HG02840 (cell line): Measurements from ENCODE around the gene MEST.
"Not testable (repeated sequence)": the region's sequence is repeated elsewhere in the genome, so short reads cannot be mapped to it uniquely, and the experiment has no call there.

Experiments used
- ATAC-seq: cut with Tn5 transposase; IDR thresholded peaks from one replicate; pipeline ENCODE4 v1.9.1; 2021; ENCODE audit warnings: mild to moderate bottlenecking, moderate library complexity, moderate number of reproducible peaks; ENCODE audit not compliant: unreplicated experiment, low FRiP score

MEST gene

DNA sequence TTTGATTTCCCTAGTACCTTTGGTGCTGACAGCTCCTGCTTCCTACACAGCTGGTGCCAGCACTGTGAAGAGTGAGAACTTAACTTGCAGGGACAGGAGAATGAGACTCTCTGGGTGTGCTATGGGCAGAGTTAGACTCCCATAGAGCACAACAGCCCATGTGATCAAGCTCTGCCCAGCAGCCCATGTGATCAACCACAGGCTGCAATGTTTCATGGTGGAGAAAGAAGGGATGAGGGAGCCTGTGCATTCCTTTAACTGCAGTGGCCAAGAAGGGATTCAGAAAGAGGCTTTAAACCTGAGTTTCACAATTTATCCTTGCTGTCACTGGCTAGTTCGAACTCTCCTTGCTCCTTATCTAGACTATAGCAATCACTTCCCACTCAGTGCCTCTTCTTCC lies 10.0 kb upstream of the MEST start:
- no peak for ATAC-seq

DNA sequence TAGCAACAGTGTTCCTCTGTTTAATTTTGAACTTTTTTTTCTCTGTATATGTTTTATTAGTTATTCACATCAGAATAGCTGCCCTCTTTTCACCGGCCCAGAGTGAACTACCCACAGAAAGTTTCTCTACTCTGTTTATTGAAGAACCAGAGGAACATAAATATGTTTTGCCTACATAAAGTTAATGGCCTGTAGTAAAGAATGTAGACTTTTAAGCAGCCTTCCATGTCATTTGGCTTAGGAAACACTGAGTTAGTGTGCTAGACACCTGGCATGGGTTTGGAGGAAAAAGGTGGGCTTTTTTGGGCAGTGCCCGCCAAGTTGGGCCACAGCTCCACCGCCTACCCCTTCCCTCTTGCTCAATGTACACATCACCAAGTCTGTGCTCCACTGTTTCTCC lies 8.9 kb upstream of the MEST start:
- ATAC-seq = no peak

DNA sequence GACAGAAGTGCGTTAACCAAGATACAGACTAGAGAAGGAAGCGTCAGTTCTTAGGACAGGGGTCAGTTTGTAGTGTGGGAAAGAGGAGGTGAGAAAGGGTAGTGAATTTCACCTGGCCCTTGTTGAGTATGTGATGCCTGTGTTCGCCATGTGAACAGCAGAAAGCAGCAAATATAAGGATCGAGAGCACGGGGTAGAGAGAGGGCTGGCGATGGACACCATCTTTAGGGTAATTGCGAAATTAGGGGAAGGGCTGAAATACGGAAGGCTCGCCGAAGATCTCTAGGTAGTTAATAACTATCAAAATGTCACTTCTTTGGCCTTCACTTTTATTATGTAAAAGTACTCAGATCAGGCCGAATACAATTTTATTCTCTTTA lies 6.2 kb upstream of the MEST start:
- no peak for ATAC-seq

DNA sequence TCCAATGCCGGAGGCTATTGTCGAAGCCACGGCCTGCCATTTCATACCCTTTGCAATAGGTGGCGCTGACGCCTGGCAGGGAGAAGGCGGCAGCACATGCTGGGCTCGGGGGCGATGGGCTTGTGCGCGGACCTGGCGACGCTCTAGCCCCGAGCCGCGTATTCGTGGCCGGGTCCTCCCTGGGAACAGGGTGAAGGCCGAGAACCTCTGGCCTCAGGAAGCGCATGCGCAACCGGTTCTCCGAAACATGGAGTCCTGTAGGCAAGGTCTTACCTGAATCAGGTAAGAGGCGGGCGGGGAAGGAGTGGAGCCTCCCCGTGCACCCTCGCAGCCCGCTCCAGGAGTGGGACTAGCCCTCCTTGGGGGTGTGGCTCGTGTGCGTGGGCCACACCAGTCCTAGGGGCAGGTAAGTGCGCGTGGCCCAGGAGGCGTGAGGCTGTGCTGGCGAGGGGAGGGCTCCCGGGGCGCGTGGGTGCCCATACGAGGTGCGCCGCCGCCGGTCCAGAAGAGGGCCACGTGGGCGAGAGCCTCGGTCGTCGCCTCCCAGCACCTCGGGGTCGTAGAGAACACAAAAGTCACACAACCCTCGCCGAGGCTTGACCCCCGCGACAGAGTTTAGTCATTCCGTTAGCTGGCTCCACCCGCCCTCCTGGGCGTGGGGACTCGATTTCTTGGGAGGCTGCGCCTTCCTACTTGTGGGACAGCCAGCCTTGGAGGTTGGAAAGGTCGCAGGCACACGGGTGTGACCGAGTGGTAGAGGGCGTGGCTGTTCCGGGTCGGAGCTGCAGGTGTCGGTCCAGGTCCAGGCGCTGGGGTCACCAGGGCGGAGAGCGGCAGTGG lies 5.6 kb upstream of the MEST start:
- no peak for ATAC-seq

DNA sequence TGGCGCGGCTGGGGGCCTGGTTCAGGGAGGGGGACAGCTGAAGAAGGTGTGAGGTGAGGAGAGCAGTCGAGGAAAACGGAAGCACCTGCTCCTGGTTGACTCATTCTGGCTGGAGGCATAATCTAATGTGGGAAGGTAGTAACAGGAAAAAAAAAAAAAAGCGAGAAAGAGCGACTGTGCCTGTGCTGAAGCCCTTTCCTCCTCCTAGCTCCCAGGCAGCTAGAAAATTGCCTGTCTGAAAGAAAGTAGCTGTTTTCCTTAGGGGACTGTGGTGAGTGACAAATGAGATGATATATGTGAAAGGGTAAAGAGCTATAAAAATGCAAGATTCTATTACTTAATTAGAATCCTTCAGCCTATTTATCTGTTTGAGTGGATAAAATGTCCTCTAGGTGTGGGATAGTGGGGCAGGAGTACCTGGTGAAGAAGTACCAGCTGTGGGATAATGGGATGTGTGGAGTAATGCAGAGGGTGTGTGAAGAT lies 4.9 kb upstream of the MEST start:
- ATAC-seq = no peak

DNA sequence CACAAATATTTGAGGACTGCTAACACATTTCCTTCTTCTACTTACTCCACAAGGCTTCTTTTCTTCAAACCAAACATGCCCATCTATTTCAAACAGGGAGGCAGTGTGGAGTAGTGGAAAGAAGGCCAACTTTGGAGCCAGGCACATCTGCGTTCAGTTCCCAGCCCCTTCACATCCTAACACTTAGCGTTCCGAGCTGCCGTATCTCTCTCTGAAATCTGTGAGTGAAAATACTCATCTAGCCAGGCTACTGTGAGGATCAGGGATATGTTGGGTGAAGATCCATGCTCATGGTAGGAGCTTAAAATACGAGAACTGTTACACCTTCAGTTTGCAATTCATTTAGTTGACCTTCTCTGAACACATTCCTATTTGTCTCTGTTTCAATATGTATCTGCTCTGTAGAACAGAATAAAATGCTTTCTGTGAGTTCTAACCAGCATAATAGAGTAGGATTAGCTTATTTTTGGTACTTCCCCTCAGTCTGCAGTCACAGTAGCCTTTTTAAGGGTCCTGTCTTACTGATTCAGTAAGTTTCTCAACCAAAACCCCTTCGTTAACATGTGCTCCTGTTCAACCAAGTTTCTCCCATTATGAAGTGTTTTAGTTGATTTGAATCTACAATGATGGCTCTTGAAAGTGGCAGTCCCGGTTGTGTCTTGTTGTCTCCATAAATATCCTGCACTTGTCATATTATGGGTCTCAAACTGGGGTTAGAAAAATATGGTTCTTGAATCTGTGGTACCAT lies 3.3 kb upstream of the MEST start:
- no peak for ATAC-seq

DNA sequence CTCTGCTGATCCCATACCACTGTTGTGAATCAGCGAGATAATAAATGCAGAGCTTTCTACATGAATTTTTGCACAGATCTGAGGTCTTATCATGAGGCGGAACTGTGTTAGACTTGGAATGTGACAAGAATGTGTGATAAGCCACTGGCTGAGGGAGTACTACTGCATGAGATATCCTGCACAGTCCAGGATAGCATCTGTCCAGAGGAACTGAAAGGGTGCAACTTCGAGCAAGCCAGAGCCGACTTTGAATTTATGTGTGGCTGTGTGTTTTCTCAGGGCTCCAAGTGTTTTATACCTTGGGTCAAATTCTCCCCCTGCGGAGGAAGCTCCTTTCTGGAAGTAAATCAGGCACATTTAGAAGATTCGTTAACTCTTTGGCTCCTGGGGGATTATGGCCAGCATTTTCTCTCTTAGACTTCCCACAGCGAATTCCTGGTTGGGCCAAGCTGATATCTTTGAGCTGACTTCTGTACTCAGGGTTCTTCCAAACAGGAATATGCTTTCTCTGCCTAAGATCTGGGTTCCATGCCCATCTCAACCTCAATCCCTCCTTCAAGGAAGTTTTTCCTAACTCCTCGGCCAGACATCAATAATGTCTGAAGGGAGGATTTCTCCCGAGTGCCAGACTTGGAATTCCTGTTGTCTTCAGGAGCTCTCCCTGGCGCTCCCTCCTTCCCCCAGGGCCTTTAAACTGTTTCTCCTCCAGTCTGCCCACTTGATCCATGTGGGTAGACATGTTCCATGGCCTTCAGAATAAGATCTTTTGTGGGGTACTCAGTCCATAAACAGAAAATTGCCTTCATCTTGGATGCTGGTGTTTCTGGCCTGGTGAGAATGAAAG lies 2.5 kb upstream of the MEST start:
- ATAC-seq = no peak

DNA sequence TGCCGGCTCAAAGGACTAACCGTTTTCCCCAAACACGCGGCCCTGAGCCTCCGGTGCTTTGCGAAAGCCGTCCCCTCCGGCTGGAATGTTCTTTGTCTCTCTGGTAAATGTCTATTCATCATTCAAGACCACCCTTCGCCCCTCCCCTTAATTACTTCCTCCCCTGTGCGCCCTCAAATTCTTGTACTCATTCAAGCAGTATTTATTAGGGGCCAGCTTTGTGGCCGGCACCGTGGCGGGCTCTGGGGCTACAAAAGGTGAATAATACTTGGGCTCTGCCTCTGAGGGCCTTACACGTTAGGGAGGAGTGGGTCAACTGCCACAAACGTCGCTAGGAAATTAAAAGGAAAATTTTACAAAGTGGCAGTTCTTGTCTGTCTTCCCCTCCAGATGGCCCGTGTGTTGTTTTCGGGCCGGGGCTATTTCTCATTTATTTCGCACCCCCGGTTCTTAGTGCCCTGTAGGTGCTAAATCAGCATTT lies 1.5 kb upstream of the MEST start:
- ATAC-seq = no peak

DNA sequence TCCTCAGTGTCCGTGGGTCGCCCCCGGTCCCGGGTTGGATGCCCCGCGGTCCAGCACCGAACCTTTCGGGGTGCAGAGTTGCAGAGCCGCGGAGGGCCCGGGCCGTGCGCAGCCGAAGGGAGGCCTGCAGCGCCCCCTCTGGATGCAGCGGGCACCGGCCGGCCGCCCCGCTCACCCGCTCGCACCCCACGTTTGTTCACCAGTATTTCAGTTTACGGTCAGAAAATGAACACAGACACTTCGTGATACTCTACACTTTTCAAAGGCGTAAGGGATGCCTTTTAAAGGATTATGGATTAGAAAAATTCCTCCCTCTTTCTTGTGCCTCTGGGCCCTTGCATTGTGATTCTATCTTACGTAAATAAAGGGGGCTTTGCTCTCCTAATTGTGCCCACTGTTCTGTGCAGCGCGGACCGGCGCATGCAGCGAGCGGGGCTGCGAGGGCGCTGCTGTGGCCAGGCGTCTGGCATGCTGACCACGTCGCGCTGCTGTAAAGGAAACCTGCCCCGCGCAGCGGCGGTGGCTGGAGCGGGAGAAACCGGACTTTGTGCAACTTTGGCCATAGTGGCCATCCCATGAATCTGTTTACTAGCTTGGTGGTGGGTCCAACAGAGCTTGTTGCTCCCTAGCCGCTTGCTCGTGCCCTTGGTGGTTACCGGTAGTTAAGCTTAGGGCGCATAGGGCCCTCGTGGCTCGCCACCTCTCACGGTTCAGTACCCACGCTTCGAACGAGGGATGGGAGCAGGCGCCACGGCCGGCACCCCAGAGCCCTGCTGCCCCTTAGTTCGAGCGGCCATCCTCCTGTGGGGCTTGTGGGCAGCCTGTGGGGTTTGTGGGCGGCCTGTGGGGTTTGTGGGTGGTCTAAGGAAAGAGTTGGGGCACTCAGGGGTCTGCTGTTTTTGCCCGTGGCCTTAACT lies 739 bp upstream of the MEST start:
- ATAC-seq = no peak

DNA sequence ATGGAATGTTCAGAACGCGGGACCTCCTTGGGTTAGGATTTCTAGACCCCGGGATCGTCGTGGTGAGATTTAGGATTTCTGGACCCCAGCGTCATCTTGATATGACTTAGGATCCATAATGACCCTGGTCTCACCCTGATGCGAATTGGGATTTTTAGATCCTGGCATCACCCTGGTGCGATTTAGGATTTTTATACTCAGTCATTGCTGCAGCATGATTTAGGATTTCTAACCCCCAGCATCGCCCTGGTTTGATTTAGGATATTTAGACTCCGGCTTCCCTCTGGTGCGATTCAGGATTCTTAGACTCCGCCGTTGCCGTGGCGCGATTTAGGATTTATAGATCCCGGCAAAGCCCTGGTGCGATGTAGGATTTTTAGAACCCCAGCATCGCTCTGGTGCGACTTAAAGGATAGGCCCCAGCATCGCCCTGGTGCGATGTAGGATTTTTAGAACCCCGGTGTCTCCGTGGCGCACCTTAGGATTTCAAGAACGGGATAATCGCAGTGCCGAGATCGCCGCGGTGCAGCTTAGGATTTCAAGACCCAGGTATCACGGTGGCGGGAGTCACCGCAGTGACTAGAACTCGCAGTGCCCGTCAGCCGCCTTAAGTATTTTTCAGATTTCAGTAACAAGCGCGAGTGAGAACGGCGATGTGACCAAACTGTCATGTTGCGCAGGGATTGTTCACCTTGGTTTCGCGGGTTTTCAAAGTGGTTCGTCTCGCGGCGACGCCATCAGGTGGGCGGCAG lies 814 bp downstream of the MEST start:
- ATAC-seq = no peak

DNA sequence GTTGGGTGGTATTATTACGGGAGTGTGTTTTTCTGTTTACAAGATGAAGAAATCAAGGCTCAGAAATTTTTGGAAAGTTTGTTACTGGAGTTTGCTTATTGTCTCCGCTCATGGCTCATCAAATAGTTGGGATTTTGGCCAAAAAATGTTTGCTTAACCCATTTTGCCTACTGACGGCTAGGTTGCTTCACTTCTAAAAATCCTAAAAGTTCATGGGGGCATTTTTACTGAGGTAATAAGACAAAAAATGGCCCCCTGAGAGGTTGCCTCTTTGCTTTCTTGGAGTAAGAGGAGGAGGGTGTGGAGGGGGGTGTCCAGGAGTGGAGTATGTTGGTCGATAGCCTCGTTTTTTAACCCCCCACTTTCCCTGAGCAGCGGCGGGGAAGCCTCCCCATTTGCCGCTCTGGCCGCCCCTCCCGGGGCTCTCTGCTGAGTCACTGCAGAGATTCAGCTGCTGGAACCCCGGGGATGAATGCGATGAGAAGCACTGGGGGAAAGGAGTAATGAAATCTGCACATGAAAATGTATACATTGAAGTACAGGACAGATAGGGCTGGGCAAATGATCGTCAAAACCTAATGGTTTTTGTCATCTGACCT lies 1.5 kb downstream of the MEST start:
- ATAC-seq = no peak

DNA sequence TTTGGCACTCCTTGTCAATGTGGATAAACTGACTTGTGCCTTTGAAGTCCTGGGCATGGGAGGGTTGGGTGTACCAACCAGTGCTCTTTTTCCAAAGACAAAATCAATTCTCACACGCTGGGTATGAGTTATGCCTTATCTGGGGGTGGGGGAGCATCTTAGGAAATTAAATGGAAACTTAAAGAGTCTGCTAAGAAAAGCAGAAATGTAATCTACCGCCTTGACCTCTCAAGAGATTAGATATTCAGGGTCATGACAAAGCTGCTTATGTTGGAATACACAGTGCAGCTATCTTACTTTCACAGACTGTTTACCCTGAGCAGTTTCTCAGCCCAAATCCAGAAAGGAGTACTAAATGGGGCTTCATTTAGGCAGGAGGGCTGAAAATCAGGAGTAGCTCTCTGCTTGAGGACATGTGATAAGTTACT lies 2.6 kb downstream of the MEST start:
- ATAC-seq = no peak

DNA sequence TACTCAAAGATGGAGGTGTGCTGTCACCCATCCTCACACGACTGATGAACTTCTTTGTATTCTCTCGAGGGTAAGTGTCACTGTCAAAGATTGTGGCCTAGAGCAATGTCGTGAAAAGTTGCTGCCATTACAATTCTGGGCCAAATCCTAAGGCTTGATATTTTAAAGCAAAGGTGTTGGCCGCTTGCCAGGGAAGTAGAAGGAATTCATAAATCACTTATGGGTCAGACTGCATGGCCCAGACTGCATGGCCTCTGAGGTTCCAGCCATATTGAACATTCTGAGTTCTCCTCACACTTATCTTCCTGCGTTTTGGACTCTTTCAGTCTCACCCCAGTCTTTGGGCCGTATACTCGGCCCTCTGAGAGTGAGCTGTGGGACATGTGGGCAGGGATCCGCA lies 8.6 kb downstream of the MEST start:
- no peak for ATAC-seq

DNA sequence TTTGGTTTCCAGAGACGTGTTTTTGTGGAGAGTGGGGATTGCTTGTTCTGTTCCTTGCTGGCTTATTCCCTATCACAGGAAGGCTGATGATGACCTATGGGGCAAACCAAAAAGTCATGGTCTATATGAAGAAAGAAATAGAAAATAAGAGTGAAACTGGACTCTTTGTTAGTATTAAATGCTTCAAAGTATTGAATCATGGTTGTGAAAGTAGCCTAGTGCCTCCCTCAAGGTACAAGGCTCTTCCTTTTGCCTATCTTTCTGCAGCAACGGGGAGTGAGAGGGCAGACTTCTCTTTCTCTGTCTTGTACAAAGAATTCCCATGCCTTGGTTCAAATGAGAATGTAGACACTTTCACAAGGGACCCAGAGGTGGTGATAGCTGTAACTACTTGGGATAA lies 9.0 kb downstream of the MEST start:
- no peak for ATAC-seq

DNA sequence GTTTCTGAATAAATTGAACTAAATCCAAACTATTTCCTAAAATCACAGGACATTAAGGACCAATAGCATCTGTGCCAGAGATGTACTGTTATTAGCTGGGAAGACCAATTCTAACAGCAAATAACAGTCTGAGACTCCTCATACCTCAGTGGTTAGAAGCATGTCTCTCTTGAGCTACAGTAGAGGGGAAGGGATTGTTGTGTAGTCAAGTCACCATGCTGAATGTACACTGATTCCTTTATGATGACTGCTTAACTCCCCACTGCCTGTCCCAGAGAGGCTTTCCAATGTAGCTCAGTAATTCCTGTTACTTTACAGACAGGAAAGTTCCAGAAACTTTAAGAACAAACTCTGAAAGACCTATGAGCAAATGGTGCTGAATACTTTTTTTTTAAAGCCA lies 13.9 kb downstream of the MEST start:
- ATAC-seq = no peak

DNA sequence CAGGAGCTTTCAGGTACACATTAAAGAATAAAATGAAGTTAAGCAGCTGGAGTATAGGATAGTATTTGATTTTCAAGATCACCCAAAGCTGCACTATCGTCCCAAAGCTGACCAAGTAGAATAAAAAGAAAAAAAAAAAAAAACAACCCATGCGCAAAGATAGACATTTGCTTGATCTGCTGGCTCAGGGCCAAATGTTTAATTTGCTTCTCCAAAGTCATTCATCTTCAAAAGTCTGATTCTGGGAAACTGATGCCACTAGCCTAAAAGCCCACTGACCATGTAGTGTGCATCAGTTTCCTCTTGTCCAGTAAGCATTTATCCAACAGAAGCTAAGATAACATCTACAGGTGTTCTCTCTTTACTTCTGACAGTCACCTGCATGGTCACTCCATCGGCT lies 14.5 kb downstream of the MEST start:
- ATAC-seq = no peak

DNA sequence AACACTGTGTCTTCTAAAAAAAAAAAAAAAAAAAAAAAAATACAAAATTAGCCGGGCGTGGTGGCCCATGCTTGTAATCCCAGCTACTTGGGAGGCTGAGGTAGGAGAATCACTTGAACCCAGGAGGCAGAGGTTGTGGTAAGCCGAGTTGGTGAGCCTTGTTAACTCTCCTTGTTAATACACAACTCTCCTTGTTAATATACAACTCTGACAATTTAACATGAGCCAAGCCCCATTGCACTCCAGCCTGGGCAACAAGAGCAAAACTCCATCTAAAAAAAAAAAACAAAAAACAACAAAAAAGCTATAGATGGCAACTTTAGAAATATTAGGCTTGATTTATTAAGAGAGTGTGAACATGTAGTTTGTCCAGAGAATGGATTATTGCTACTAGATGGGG lies 20.2 kb downstream of the MEST start:
- ATAC-seq = not testable (repeated sequence)

DNA sequence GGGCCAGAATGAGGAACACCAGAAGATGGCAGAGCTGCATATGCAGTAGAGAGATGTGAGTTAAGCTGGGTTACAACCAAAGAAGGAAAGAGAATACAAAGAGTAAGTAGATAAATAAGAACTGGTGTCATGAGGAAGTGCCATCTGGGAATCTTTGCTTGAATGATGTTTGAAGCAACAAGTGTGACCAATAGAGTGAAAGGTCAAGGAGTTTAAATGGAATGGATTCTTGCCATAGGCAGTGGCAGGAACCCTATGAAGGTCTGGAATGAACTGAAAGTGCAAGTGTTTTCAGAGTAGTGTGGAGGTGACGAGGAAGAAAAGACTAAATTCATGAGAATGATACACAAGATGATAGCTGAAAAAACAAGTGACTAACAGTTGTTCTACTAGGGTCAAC lies 21.6 kb downstream of the MEST start:
- ATAC-seq = no peak
